Measurements from ENCODE around the gene SNTN. TPM values are rescaled to one million over a fixed set of nuclear protein-coding genes. Genes with fewer than 3 reads are reported as not detected.

The SNTN gene
- total and polyA plus RNA-seq, 2 experiments from 2014 or later = 0.24 TPM; not detected in 1

- Histone ChIP-seq H3K27me3 (peaks cover 4% of the 10 kb centered on the region), H3K4me3 (no peak overlapping the region), H3K4me1 (ENCODE audit: low read depth) (no peaks in the 10 kb centered on the region), H3K9me3 (ENCODE audit: low read depth) (no peaks in the 10 kb centered on the region), H3K27ac (no peak overlapping the region), H3K36me3 (no peaks in the 10 kb centered on the region)
- peak in 1 of 2 donors; percentile 33 for DNase-seq (ENCODE audit: low read depth in 1 of 2, low spot score in 1 of 2)
- TF ChIP-seq, protein P1, sequence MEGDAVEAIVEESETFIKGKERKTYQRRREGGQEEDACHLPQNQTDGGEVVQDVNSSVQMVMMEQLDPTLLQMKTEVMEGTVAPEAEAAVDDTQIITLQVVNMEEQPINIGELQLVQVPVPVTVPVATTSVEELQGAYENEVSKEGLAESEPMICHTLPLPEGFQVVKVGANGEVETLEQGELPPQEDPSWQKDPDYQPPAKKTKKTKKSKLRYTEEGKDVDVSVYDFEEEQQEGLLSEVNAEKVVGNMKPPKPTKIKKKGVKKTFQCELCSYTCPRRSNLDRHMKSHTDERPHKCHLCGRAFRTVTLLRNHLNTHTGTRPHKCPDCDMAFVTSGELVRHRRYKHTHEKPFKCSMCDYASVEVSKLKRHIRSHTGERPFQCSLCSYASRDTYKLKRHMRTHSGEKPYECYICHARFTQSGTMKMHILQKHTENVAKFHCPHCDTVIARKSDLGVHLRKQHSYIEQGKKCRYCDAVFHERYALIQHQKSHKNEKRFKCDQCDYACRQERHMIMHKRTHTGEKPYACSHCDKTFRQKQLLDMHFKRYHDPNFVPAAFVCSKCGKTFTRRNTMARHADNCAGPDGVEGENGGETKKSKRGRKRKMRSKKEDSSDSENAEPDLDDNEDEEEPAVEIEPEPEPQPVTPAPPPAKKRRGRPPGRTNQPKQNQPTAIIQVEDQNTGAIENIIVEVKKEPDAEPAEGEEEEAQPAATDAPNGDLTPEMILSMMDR (IDR thresholded peaks at IDR 0.05; ENCODE audit: low read depth, low read length) = no peak
These were observed 3.0 kb downstream of the SNTN start for GRCh38 chr3:63655519-63655918.

DNA sequence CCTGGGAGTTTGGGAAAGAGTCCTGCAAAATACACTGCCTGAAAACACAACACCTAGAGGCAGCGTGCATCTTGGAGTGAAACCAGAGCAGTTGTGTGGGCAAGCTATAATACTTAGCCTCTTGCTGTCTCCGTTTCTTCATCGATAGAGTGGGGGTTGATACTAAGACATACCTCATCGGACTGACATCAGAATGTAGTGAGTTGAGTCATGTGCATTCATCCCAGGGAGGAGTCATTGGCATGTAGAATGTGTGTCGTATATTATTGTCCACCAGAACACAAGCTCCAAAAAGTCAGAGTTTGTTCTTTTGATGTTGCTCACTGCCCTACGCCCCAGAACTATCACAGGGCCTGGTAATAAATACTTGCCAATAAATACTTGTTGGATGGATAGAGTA, 4.3 kb downstream of the SNTN start:
- H3K36me3 ChIP-seq = no peaks in the 10 kb centered on the region
- no peak overlapping the region for H3K27ac ChIP-seq
- H3K4me3 ChIP-seq = no peak overlapping the region
- H3K4me1 ChIP-seq (ENCODE audit: low read depth) = no peaks in the 10 kb centered on the region
- H3K27me3 ChIP-seq = peaks cover 4% of the 10 kb centered on the region
- TF ChIP-seq, protein P1 (IDR thresholded peaks at IDR 0.05; ENCODE audit: low read depth, low read length) = no peak
- H3K9me3 ChIP-seq (ENCODE audit: low read depth) = no peaks in the 10 kb centered on the region
- DNase-seq (ENCODE audit: low read depth in 1 of 2, low spot score in 1 of 2) = no peak

- peak; percentile 9 to 21 for DNase-seq (ENCODE audit: low read depth in 1 of 2, low spot score in 1 of 2)
- no peaks in the 10 kb centered on the region for H3K36me3 ChIP-seq
- H3K27me3 ChIP-seq = peaks cover 4% of the 10 kb centered on the region
- no peak overlapping the region for H3K27ac ChIP-seq
- no peaks in the 10 kb centered on the region for H3K4me1 ChIP-seq (ENCODE audit: low read depth)
- no peaks in the 10 kb centered on the region for H3K9me3 ChIP-seq (ENCODE audit: low read depth)
- TF ChIP-seq, protein P1 (IDR thresholded peaks at IDR 0.05; ENCODE audit: low read depth, low read length) = peak; percentile 32
- no peak overlapping the region for H3K4me3 ChIP-seq
These were observed 8.8 kb downstream of the SNTN start for GRCh38 chr3:63661242-63661641.

DNA sequence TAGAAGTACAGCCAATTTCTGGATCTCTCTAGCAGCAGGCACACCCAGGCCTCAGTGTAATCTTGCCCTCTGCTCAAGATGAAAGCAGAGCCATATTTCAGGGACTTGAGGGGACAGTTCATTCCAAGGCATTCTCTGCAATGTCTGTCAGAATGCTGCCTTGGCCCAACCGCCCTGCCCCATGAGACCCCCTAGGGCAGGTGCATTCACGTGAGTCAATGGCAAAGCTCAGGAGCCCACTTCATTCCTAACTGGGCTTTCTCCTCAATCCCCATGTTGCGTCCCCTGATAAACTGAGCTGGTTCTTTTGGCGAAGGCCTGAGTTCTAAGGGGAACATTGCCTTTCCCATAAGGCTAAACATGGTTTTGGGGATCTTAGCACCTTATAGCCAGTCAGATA, 9.5 kb downstream of the SNTN start:
- peaks cover 4% of the 10 kb centered on the region for H3K27me3 ChIP-seq
- no peaks in the 10 kb centered on the region for H3K36me3 ChIP-seq
- TF ChIP-seq, protein P1 (IDR thresholded peaks at IDR 0.05; ENCODE audit: low read depth, low read length) = no peak
- DNase-seq (ENCODE audit: low read depth in 1 of 2, low spot score in 1 of 2) = no peak
- H3K27ac ChIP-seq = no peak overlapping the region
- no peak overlapping the region for H3K4me3 ChIP-seq
- H3K9me3 ChIP-seq (ENCODE audit: low read depth) = no peaks in the 10 kb centered on the region
- H3K4me1 ChIP-seq (ENCODE audit: low read depth) = no peaks in the 10 kb centered on the region

GRCh38 chr3:63662500-63662899, 10.0 kb downstream of the SNTN start:
- Histone ChIP-seq H3K4me3 (no peak overlapping the region), H3K9me3 (ENCODE audit: low read depth) (no peaks in the 10 kb centered on the region), H3K27me3 (peaks cover 4% of the 10 kb centered on the region), H3K27ac (no peak overlapping the region), H3K4me1 (ENCODE audit: low read depth) (no peaks in the 10 kb centered on the region), H3K36me3 (no peaks in the 10 kb centered on the region)
- DNase-seq (ENCODE audit: low read depth in 1 of 2, low spot score in 1 of 2) = peak in 1 of 2 donors; percentile 33
- TF ChIP-seq, protein P1 (IDR thresholded peaks at IDR 0.05; ENCODE audit: low read depth, low read length) = no peak

- no peak overlapping the region for H3K4me3 ChIP-seq
- DNase-seq (ENCODE audit: low read depth in 1 of 2, low spot score in 1 of 2) = peak in 1 of 2 donors; percentile 8
- H3K27ac ChIP-seq = no peak overlapping the region
- no peaks in the 10 kb centered on the region for H3K27me3 ChIP-seq
- no peaks in the 10 kb centered on the region for H3K36me3 ChIP-seq
- H3K9me3 ChIP-seq (ENCODE audit: low read depth) = no peaks in the 10 kb centered on the region
- no peaks in the 10 kb centered on the region for H3K4me1 ChIP-seq (ENCODE audit: low read depth)
- TF ChIP-seq, protein P1 (IDR thresholded peaks at IDR 0.05; ENCODE audit: low read depth, low read length) = no peak
These were observed 18.1 kb downstream of the SNTN start for GRCh38 chr3:63670544-63670943.
